ENCODE results near the gene TMEM129.

TMEM129 gene

GRCh38 chr4:1759818-1760223 is 38.7 kb upstream of the TMEM129 start:
- H3K79me1 ChIP-seq (ENCODE audit: low read length) = no peaks in the 10 kb centered on the region
- no peak overlapping the region for H3K9ac ChIP-seq (ENCODE audit: low read length)
- no peaks in the 10 kb centered on the region for H3K4me1 ChIP-seq (ENCODE audit: control insufficient read depth, low read depth, low read length)
- H3K79me2 ChIP-seq (ENCODE audit: control insufficient read depth, insufficient read depth, low read length) = no peaks in the 10 kb centered on the region
- no peak overlapping the region for H3K27ac ChIP-seq (ENCODE audit: low read depth, low read length)
- no peak overlapping the region for H2BK15ac ChIP-seq (replicated peaks; ENCODE audit: low read depth)
- WGBS (ENCODE audit: extremely low coverage, insufficient coverage, low lambda C conversion rate) = no CpG with 5 or more reads among the region's 13 CpGs
- H2BK5ac ChIP-seq (ENCODE audit: low read length) = no peak overlapping the region
- H3K27me3 ChIP-seq (ENCODE audit: insufficient read depth, low read length, poor library complexity) = no peaks in the 10 kb centered on the region
- DNase-seq = no peak
- no peak overlapping the region for H3K23ac ChIP-seq (ENCODE audit: low read length)
- no peak overlapping the region for H3K4ac ChIP-seq (ENCODE audit: low read depth, low read length)
- H3K56ac ChIP-seq (ENCODE audit: low read length) = no peak overlapping the region
- no peak overlapping the region for H4K8ac ChIP-seq (ENCODE audit: low read depth, low read length)
- no peak overlapping the region for H3K4me3 ChIP-seq (ENCODE audit: low read length)
- no peak overlapping the region for H2AK5ac ChIP-seq (ENCODE audit: low read length)
- no peak overlapping the region for H4K5ac ChIP-seq (ENCODE audit: low read length)
- H3K4me2 ChIP-seq (ENCODE audit: low read length) = no peak overlapping the region
- H3K36me3 ChIP-seq (ENCODE audit: control insufficient read depth, insufficient read depth, low read length) = no peaks in the 10 kb centered on the region
- H2BK120ac ChIP-seq (ENCODE audit: low read depth, low read length) = no peak overlapping the region
- no peak overlapping the region for H3K18ac ChIP-seq (ENCODE audit: low read length)

GRCh38 chr4:1759170-1759817 is 38.2 kb upstream of the TMEM129 start:
- no peaks in the 10 kb centered on the region for H3K79me1 ChIP-seq (ENCODE audit: low read length)
- no peaks in the 10 kb centered on the region for H3K36me3 ChIP-seq (ENCODE audit: control insufficient read depth, insufficient read depth, low read length)
- H3K9ac ChIP-seq (ENCODE audit: low read length) = no peak overlapping the region
- no peak overlapping the region for H3K4me2 ChIP-seq (ENCODE audit: low read length)
- no peak overlapping the region for H3K27ac ChIP-seq (ENCODE audit: low read depth, low read length)
- no peaks in the 10 kb centered on the region for H3K27me3 ChIP-seq (ENCODE audit: insufficient read depth, low read length, poor library complexity)
- H3K4me1 ChIP-seq (ENCODE audit: control insufficient read depth, low read depth, low read length) = no peaks in the 10 kb centered on the region
- H3K23ac ChIP-seq (ENCODE audit: low read length) = no peak overlapping the region
- no peak for DNase-seq
- H3K79me2 ChIP-seq (ENCODE audit: control insufficient read depth, insufficient read depth, low read length) = no peaks in the 10 kb centered on the region
- no peak overlapping the region for H2BK120ac ChIP-seq (ENCODE audit: low read depth, low read length)
- H4K8ac ChIP-seq (ENCODE audit: low read depth, low read length) = no peak overlapping the region
- H3K4me3 ChIP-seq (ENCODE audit: low read length) = no peak overlapping the region
- no peak overlapping the region for H3K18ac ChIP-seq (ENCODE audit: low read length)
- H2BK15ac ChIP-seq (replicated peaks; ENCODE audit: low read depth) = no peak overlapping the region
- no peak overlapping the region for H2BK5ac ChIP-seq (ENCODE audit: low read length)
- no peak overlapping the region for H3K56ac ChIP-seq (ENCODE audit: low read length)
- no peak overlapping the region for H4K5ac ChIP-seq (ENCODE audit: low read length)
- no peak overlapping the region for H2AK5ac ChIP-seq (ENCODE audit: low read length)
- no peak overlapping the region for H3K4ac ChIP-seq (ENCODE audit: low read depth, low read length)
- no CpG with 5 or more reads among the region's 19 CpGs for WGBS (ENCODE audit: extremely low coverage, insufficient coverage, low lambda C conversion rate)

- H3K27me3 ChIP-seq (ENCODE audit: insufficient read depth, low read length, poor library complexity) = no peaks in the 10 kb centered on the region
- no peaks in the 10 kb centered on the region for H3K36me3 ChIP-seq (ENCODE audit: control insufficient read depth, insufficient read depth, low read length)
- no peak overlapping the region for H4K8ac ChIP-seq (ENCODE audit: low read depth, low read length)
- no CpG with 5 or more reads among the region's 27 CpGs for WGBS (ENCODE audit: extremely low coverage, insufficient coverage, low lambda C conversion rate)
- H2BK15ac ChIP-seq (replicated peaks; ENCODE audit: low read depth) = no peak overlapping the region
- no peak overlapping the region for H3K4me2 ChIP-seq (ENCODE audit: low read length)
- H2AK5ac ChIP-seq (ENCODE audit: low read length) = no peak overlapping the region
- H4K5ac ChIP-seq (ENCODE audit: low read length) = no peak overlapping the region
- no peak overlapping the region for H3K56ac ChIP-seq (ENCODE audit: low read length)
- no peaks in the 10 kb centered on the region for H3K4me1 ChIP-seq (ENCODE audit: control insufficient read depth, low read depth, low read length)
- no peak for DNase-seq
- no peak overlapping the region for H3K4me3 ChIP-seq (ENCODE audit: low read length)
- H2BK120ac ChIP-seq (ENCODE audit: low read depth, low read length) = no peak overlapping the region
- H3K18ac ChIP-seq (ENCODE audit: low read length) = no peak overlapping the region
- no peaks in the 10 kb centered on the region for H3K79me2 ChIP-seq (ENCODE audit: control insufficient read depth, insufficient read depth, low read length)
- H3K27ac ChIP-seq (ENCODE audit: low read depth, low read length) = no peak overlapping the region
- no peak overlapping the region for H3K4ac ChIP-seq (ENCODE audit: low read depth, low read length)
- H2BK5ac ChIP-seq (ENCODE audit: low read length) = no peak overlapping the region
- no peaks in the 10 kb centered on the region for H3K79me1 ChIP-seq (ENCODE audit: low read length)
- H3K23ac ChIP-seq (ENCODE audit: low read length) = no peak overlapping the region
- no peak overlapping the region for H3K9ac ChIP-seq (ENCODE audit: low read length)
Observed at GRCh38 chr4:1758306-1759121, 37.4 kb upstream of the TMEM129 start.

GRCh38 chr4:1757836-1758235 is 36.7 kb upstream of the TMEM129 start:
- no peak overlapping the region for H4K8ac ChIP-seq (ENCODE audit: low read depth, low read length)
- no peak overlapping the region for H2AK5ac ChIP-seq (ENCODE audit: low read length)
- no peak for DNase-seq
- H3K27ac ChIP-seq (ENCODE audit: low read depth, low read length) = no peak overlapping the region
- no peak overlapping the region for H4K5ac ChIP-seq (ENCODE audit: low read length)
- no peak overlapping the region for H3K23ac ChIP-seq (ENCODE audit: low read length)
- H3K79me2 ChIP-seq (ENCODE audit: control insufficient read depth, insufficient read depth, low read length) = no peaks in the 10 kb centered on the region
- no peaks in the 10 kb centered on the region for H3K27me3 ChIP-seq (ENCODE audit: insufficient read depth, low read length, poor library complexity)
- no peaks in the 10 kb centered on the region for H3K79me1 ChIP-seq (ENCODE audit: low read length)
- H2BK5ac ChIP-seq (ENCODE audit: low read length) = no peak overlapping the region
- H3K18ac ChIP-seq (ENCODE audit: low read length) = no peak overlapping the region
- no peak overlapping the region for H3K4me2 ChIP-seq (ENCODE audit: low read length)
- H3K36me3 ChIP-seq (ENCODE audit: control insufficient read depth, insufficient read depth, low read length) = no peaks in the 10 kb centered on the region
- no peak overlapping the region for H3K56ac ChIP-seq (ENCODE audit: low read length)
- H3K4me3 ChIP-seq (ENCODE audit: low read length) = no peak overlapping the region
- H2BK15ac ChIP-seq (replicated peaks; ENCODE audit: low read depth) = no peak overlapping the region
- H2BK120ac ChIP-seq (ENCODE audit: low read depth, low read length) = no peak overlapping the region
- no peak overlapping the region for H3K4ac ChIP-seq (ENCODE audit: low read depth, low read length)
- H3K4me1 ChIP-seq (ENCODE audit: control insufficient read depth, low read depth, low read length) = no peaks in the 10 kb centered on the region
- WGBS (ENCODE audit: extremely low coverage, insufficient coverage, low lambda C conversion rate) = no CpG with 5 or more reads among the region's 17 CpGs
- no peak overlapping the region for H3K9ac ChIP-seq (ENCODE audit: low read length)

- H4K5ac ChIP-seq (ENCODE audit: low read length) = no peak overlapping the region
- WGBS (ENCODE audit: extremely low coverage, insufficient coverage, low lambda C conversion rate) = no CpG with 5 or more reads among the region's 20 CpGs
- H2AK5ac ChIP-seq (ENCODE audit: low read length) = no peak overlapping the region
- no peaks in the 10 kb centered on the region for H3K27me3 ChIP-seq (ENCODE audit: insufficient read depth, low read length, poor library complexity)
- H3K27ac ChIP-seq (ENCODE audit: low read depth, low read length) = no peak overlapping the region
- no peak overlapping the region for H3K4me3 ChIP-seq (ENCODE audit: low read length)
- H2BK5ac ChIP-seq (ENCODE audit: low read length) = no peak overlapping the region
- no peak overlapping the region for H3K56ac ChIP-seq (ENCODE audit: low read length)
- H3K4me1 ChIP-seq (ENCODE audit: control insufficient read depth, low read depth, low read length) = no peaks in the 10 kb centered on the region
- no peak overlapping the region for H2BK15ac ChIP-seq (replicated peaks; ENCODE audit: low read depth)
- no peak overlapping the region for H3K18ac ChIP-seq (ENCODE audit: low read length)
- no peak overlapping the region for H3K9ac ChIP-seq (ENCODE audit: low read length)
- H3K79me1 ChIP-seq (ENCODE audit: low read length) = no peaks in the 10 kb centered on the region
- H4K8ac ChIP-seq (ENCODE audit: low read depth, low read length) = no peak overlapping the region
- H3K79me2 ChIP-seq (ENCODE audit: control insufficient read depth, insufficient read depth, low read length) = no peaks in the 10 kb centered on the region
- no peak overlapping the region for H3K23ac ChIP-seq (ENCODE audit: low read length)
- no peak overlapping the region for H2BK120ac ChIP-seq (ENCODE audit: low read depth, low read length)
- H3K4me2 ChIP-seq (ENCODE audit: low read length) = no peak overlapping the region
- DNase-seq = no peak
- H3K36me3 ChIP-seq (ENCODE audit: control insufficient read depth, insufficient read depth, low read length) = no peaks in the 10 kb centered on the region
- H3K4ac ChIP-seq (ENCODE audit: low read depth, low read length) = no peak overlapping the region
Observed at GRCh38 chr4:1756893-1757779, 36.0 kb upstream of the TMEM129 start.

Measured in mesendoderm (in vitro differentiated cells).